SK-N-SH (cell line): ENCODE data around the gene CXCL3.

Source experiments
- CTCF ChIP-seq: fragments of 200-600 bp; sonication (generic); IDR thresholded peaks from 2 replicates; pipeline ENCODE4 v1.6.1; 2017; ENCODE audit warnings: antibody characterized with exemption, mild to moderate bottlenecking, moderate library complexity
- EZH2phosphoT487 ChIP-seq: fragments of 200-600 bp; sonication (generic); IDR thresholded peaks from 2 replicates; pipeline ENCODE4 v1.6.1; 2017; ENCODE audit warnings: low read depth, mixed run types, mild to moderate bottlenecking, antibody characterized with exemption, moderate library complexity, borderline replicate concordance
- FOXJ3 ChIP-seq: sonication (generic); formaldehyde crosslinking; IDR thresholded peaks from 2 replicates; pipeline ENCODE4 v1.5.1; 2020; ENCODE audit warnings: mild to moderate bottlenecking, missing genetic modification reagents
- GABPA ChIP-seq: IDR thresholded peaks from 2 replicates; pipeline ENCODE4 v1.4.0; 2012; ENCODE audit warnings: low read depth, mild to moderate bottlenecking
- NFIC ChIP-seq: IDR thresholded peaks from 2 replicates; pipeline ENCODE4 v1.4.0; 2012; ENCODE audit warnings: borderline replicate concordance
- NRF1 ChIP-seq: IDR thresholded peaks from 2 replicates; pipeline ENCODE4 v1.6.1; 2012; ENCODE audit warnings: low read depth, mild to moderate bottlenecking, low read length
- POLR2AphosphoS5 ChIP-seq: IDR thresholded peaks from 2 replicates; pipeline ENCODE4 v1.6.1; 2012; ENCODE audit warnings: low read depth, low read length
- RAD21 ChIP-seq: IDR thresholded peaks from 2 replicates; pipeline ENCODE4 v1.6.1; 2012; ENCODE audit warnings: mild to moderate bottlenecking, low read length
- REST ChIP-seq: IDR thresholded peaks from 2 replicates; pipeline ENCODE4 v1.6.1; 2012; ENCODE audit warnings: mild to moderate bottlenecking, low read depth, low read length, moderate library complexity
- SMC3 ChIP-seq: IDR thresholded peaks from 2 replicates; pipeline ENCODE4 v1.6.1; 2012; ENCODE audit warnings: low read depth, low read length, improper control_type of control experiment
- TAF1 ChIP-seq: IDR thresholded peaks from 2 replicates; pipeline ENCODE4 v1.6.1; 2012; ENCODE audit warnings: low read depth, mild to moderate bottlenecking, low read length, moderate library complexity, borderline replicate concordance
- USF2 ChIP-seq: fragments of 150-350 bp; IDR thresholded peaks from 2 replicates; pipeline ENCODE4 v1.6.1; 2017; ENCODE audit warnings: antibody characterized with exemption, low read length, low read depth, borderline replicate concordance

GRCh38 chr4:74059161-74059829 is 20.8 kb upstream of the CXCL3 start:
- TF ChIP-seq EZH2phosphoT487 (no peak), RAD21 (no peak), NRF1 (no peak), REST (no peak), CTCF (no peak), TAF1 (no peak), SMC3 (no peak), USF2 (no peak), NFIC (no peak), POLR2AphosphoS5 (no peak), FOXJ3 (CRISPR knock-in tag) (no peak), GABPA (no peak)
